ENCODE data around the gene POFUT2. TPM values are rescaled to one million over a fixed set of nuclear protein-coding genes. Genes with fewer than 3 reads are reported as not detected.

POFUT2 gene
- polyA plus RNA-seq, 1 donor, result 36.2 TPM

GRCh38 chr21:45252448-45252925, 35.2 kb downstream of the POFUT2 start:
- peaks cover 14% of the 10 kb centered on the region for H3K27me3 ChIP-seq (ENCODE audit: control insufficient read depth, insufficient read depth, low read length)
- peaks cover 5% of the 10 kb centered on the region for H3K4me1 ChIP-seq (ENCODE audit: control insufficient read depth, insufficient read depth, low read length)
- no CpG with 5 or more reads among the region's 13 CpGs for WGBS (ENCODE audit: insufficient coverage, low lambda C conversion rate)
- no peak overlapping the region for H3K4me3 ChIP-seq (ENCODE audit: low read length)
- no peak overlapping the region for H3K27ac ChIP-seq (ENCODE audit: low read length)
- no peaks in the 10 kb centered on the region for H3K9me3 ChIP-seq (ENCODE audit: control insufficient read depth, low read depth, low read length)
- no peaks in the 10 kb centered on the region for H3K36me3 ChIP-seq (ENCODE audit: control insufficient read depth, insufficient read depth, low read length)
- DNase-seq, result no peak

- no peaks in the 10 kb centered on the region for H3K4me1 ChIP-seq (ENCODE audit: control insufficient read depth, insufficient read depth, low read length)
- H3K36me3 ChIP-seq (ENCODE audit: control insufficient read depth, insufficient read depth, low read length), result no peaks in the 10 kb centered on the region
- H3K9me3 ChIP-seq (ENCODE audit: control insufficient read depth, low read depth, low read length), result no peaks in the 10 kb centered on the region
- H3K27ac ChIP-seq (ENCODE audit: low read length), result no peak overlapping the region
- peaks cover 9% of the 10 kb centered on the region for H3K27me3 ChIP-seq (ENCODE audit: control insufficient read depth, insufficient read depth, low read length)
- WGBS (ENCODE audit: insufficient coverage, low lambda C conversion rate), result no CpG with 5 or more reads among the region's 28 CpGs
- DNase-seq, result no peak
- H3K4me3 ChIP-seq (ENCODE audit: low read length), result no peak overlapping the region
Measured at GRCh38 chr21:45251635-45252447, 35.9 kb downstream of the POFUT2 start.

DNA sequence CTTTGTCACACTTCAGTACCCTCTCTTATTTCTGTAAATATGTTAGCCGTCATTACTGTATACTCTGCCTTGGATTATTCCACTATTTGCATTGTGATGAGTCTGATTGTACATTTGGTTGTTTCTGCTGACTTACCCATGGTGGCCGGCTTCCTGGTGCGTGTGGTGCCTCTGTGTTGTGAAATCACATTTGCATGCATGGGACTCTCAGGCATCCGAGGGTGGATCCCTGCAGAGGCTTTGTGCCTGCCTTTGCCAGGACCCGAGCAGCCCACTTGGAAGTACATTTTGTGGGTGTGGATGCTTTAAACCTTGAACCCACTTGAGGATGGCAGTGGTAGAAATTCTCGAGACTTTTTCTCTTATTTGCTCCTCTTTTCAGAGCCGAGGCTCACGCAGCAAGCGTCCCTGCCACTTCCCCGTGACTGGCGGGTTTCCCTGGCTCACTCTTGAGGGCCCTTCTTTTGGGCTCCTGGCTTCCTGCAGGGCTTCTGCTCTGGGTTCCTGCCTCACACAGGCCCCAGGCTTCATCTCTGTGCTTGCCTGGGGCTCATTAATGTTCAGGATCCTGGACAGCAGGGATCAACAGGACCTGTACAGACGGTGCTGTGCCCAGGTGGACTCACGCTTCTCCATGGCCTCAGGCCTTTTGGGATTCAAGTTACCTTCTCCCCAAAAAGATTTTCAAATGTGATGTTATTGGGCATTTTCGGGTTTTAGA, 36.6 kb downstream of the POFUT2 start:
- no peak overlapping the region for H3K4me3 ChIP-seq (ENCODE audit: low read length)
- DNase-seq, result no peak
- H3K9me3 ChIP-seq (ENCODE audit: control insufficient read depth, low read depth, low read length), result no peaks in the 10 kb centered on the region
- peaks cover 9% of the 10 kb centered on the region for H3K27me3 ChIP-seq (ENCODE audit: control insufficient read depth, insufficient read depth, low read length)
- no peaks in the 10 kb centered on the region for H3K36me3 ChIP-seq (ENCODE audit: control insufficient read depth, insufficient read depth, low read length)
- no peaks in the 10 kb centered on the region for H3K4me1 ChIP-seq (ENCODE audit: control insufficient read depth, insufficient read depth, low read length)
- H3K27ac ChIP-seq (ENCODE audit: low read length), result no peak overlapping the region
- no CpG with 5 or more reads among the region's 14 CpGs for WGBS (ENCODE audit: insufficient coverage, low lambda C conversion rate)

DNA sequence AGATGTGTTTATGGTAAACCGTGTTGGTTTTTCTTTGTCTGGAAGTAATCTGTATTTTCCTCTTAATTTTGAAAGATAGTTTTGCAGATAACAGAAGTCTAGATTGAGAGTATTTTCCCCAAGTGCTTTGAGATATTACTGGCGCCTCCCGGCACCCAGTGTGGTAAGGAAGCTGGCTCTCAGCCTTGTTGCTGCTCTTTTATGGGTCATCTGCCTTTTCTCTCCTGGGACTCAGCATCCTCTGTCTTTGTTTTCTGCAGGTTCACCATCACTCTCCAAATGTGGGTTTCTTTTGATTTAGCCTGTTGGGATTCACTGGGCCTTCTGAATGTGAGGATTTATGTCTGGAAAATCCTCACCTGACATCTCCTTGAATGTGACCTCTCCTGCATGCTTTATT, 37.4 kb downstream of the POFUT2 start:
- WGBS (ENCODE audit: insufficient coverage, low lambda C conversion rate), result no CpG with 5 or more reads among the region's 3 CpGs
- peaks cover 9% of the 10 kb centered on the region for H3K27me3 ChIP-seq (ENCODE audit: control insufficient read depth, insufficient read depth, low read length)
- no peak for DNase-seq
- no peaks in the 10 kb centered on the region for H3K9me3 ChIP-seq (ENCODE audit: control insufficient read depth, low read depth, low read length)
- H3K27ac ChIP-seq (ENCODE audit: low read length), result no peak overlapping the region
- no peak overlapping the region for H3K4me3 ChIP-seq (ENCODE audit: low read length)
- H3K36me3 ChIP-seq (ENCODE audit: control insufficient read depth, insufficient read depth, low read length), result no peaks in the 10 kb centered on the region
- no peaks in the 10 kb centered on the region for H3K4me1 ChIP-seq (ENCODE audit: control insufficient read depth, insufficient read depth, low read length)

DNA sequence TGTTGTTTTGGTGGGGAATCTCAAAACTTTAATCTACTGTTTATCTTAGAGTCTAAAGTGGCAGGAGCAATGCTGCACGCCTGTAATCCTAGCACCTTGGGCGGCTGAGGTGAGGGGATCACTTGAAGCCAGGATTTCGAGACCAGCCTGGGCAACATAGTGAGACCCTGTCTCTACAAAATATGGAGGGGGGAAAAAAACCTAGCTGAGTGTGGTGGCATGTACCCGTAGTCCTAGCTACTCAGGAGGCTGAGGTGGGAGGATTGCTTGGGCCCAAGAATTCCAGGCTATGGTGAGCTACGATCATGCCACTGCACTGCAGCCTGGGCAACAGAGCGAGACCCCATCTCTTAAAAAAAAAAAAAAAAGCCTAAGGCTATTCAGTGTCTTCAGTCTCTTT, 38.1 kb downstream of the POFUT2 start:
- no peaks in the 10 kb centered on the region for H3K36me3 ChIP-seq (ENCODE audit: control insufficient read depth, insufficient read depth, low read length)
- DNase-seq, result no peak
- WGBS (ENCODE audit: insufficient coverage, low lambda C conversion rate), result no CpG with 5 or more reads among the region's 6 CpGs

DNA sequence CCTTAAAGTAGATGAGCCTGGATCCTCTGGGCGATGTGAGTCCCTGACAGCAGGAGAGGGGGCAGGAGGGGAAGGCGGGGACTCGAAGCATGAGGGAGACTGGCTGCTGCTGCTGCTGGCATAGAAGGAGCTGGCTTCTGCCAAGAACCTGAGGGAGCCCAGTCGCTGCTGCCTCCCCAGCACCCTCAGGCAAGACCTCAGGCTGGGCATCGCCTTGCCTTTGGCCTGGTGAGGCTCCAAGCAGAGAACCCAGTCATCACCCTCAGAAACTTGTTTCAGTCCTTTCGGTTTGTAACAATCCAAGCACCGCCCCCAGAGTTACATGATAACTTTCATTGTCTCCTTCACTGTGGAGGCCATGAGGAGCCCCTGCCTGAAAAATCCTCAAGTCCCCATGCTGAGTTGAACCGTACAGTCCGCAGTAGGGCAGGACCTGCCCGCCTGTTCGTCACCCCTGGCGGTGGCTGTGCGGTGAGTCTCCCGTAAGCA, 38.8 kb downstream of the POFUT2 start:
- Histone ChIP-seq H3K4me1 (ENCODE audit: control insufficient read depth, insufficient read depth, low read length) (no peaks in the 10 kb centered on the region), H3K9me3 (ENCODE audit: control insufficient read depth, low read depth, low read length) (no peaks in the 10 kb centered on the region), H3K4me3 (ENCODE audit: low read length) (no peak overlapping the region), H3K36me3 (ENCODE audit: control insufficient read depth, insufficient read depth, low read length) (no peaks in the 10 kb centered on the region), H3K27ac (ENCODE audit: low read length) (no peak overlapping the region), H3K27me3 (ENCODE audit: control insufficient read depth, insufficient read depth, low read length) (peaks cover 9% of the 10 kb centered on the region)
- peak in 1 of 2 donors; percentile 20 for DNase-seq
- WGBS (ENCODE audit: insufficient coverage, low lambda C conversion rate), result no CpG with 5 or more reads among the region's 14 CpGs

More for the DNA sequence above, 38.1 kb downstream of the POFUT2 start:
- Histone ChIP-seq H3K4me3 (ENCODE audit: low read length) (no peak overlapping the region), H3K27me3 (ENCODE audit: control insufficient read depth, insufficient read depth, low read length) (peaks cover 9% of the 10 kb centered on the region), H3K27ac (ENCODE audit: low read length) (no peak overlapping the region), H3K9me3 (ENCODE audit: control insufficient read depth, low read depth, low read length) (no peaks in the 10 kb centered on the region), H3K4me1 (ENCODE audit: control insufficient read depth, insufficient read depth, low read length) (no peaks in the 10 kb centered on the region)

- no peaks in the 10 kb centered on the region for H3K9me3 ChIP-seq (ENCODE audit: control insufficient read depth, low read depth, low read length)
- H3K27ac ChIP-seq (ENCODE audit: low read length), result no peak overlapping the region
- H3K4me3 ChIP-seq (ENCODE audit: low read length), result no peak overlapping the region
- H3K27me3 ChIP-seq (ENCODE audit: control insufficient read depth, insufficient read depth, low read length), result peaks cover 9% of the 10 kb centered on the region
- no peak for DNase-seq
- H3K4me1 ChIP-seq (ENCODE audit: control insufficient read depth, insufficient read depth, low read length), result no peaks in the 10 kb centered on the region
- no CpG with 5 or more reads among the region's 13 CpGs for WGBS (ENCODE audit: insufficient coverage, low lambda C conversion rate)
- no peaks in the 10 kb centered on the region for H3K36me3 ChIP-seq (ENCODE audit: control insufficient read depth, insufficient read depth, low read length)
Measured at GRCh38 chr21:45248301-45248892, 39.3 kb downstream of the POFUT2 start.

GRCh38 chr21:45246386-45247320, 41.0 kb downstream of the POFUT2 start:
- Histone ChIP-seq H3K4me3 (ENCODE audit: low read length) (no peak overlapping the region), H3K9me3 (ENCODE audit: control insufficient read depth, low read depth, low read length) (peaks cover 3% of the 10 kb centered on the region), H3K4me1 (ENCODE audit: control insufficient read depth, insufficient read depth, low read length) (no peaks in the 10 kb centered on the region), H3K27ac (ENCODE audit: low read length) (no peak overlapping the region), H3K36me3 (ENCODE audit: control insufficient read depth, insufficient read depth, low read length) (no peaks in the 10 kb centered on the region), H3K27me3 (ENCODE audit: control insufficient read depth, insufficient read depth, low read length) (peaks cover 9% of the 10 kb centered on the region)
- no peak for DNase-seq
- no CpG with 5 or more reads among the region's 20 CpGs for WGBS (ENCODE audit: insufficient coverage, low lambda C conversion rate)

DNA sequence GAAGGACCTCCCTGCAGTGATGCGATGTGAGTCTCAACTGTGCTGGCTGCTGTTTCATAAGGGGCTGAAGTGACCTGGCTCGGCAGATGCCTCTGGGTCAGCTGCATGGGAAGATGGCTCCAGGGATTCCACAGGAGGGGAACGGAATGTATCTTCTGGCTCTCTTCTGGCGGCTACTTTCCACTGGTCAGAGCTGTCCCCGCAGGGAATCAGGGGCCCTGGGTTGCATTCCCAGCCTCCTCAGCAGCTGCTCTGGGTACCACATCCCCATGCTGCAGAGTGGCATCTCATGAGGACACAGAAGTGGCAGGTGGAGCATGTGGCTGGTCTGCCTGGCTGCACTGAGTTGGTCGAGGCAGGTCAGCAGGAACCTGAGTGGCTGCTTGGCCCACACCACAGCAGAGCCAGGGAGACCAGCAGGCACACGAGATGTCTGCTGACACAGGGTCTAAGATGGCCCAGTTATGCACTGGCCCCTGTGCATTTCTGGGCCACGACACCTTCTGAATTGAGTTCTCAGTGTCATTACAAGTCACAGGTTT, 42.8 kb downstream of the POFUT2 start:
- Histone ChIP-seq H3K27me3 (ENCODE audit: control insufficient read depth, insufficient read depth, low read length) (peaks cover 9% of the 10 kb centered on the region), H3K9me3 (ENCODE audit: control insufficient read depth, low read depth, low read length) (peaks cover 3% of the 10 kb centered on the region), H3K4me1 (ENCODE audit: control insufficient read depth, insufficient read depth, low read length) (no peaks in the 10 kb centered on the region), H3K4me3 (ENCODE audit: low read length) (no peak overlapping the region), H3K27ac (ENCODE audit: low read length) (no peak overlapping the region), H3K36me3 (ENCODE audit: control insufficient read depth, insufficient read depth, low read length) (no peaks in the 10 kb centered on the region)
- DNase-seq, result no peak
- WGBS (ENCODE audit: insufficient coverage, low lambda C conversion rate), result no CpG with 5 or more reads among the region's 8 CpGs
